ENCODE data around the gene SPATA6L.

DNA sequence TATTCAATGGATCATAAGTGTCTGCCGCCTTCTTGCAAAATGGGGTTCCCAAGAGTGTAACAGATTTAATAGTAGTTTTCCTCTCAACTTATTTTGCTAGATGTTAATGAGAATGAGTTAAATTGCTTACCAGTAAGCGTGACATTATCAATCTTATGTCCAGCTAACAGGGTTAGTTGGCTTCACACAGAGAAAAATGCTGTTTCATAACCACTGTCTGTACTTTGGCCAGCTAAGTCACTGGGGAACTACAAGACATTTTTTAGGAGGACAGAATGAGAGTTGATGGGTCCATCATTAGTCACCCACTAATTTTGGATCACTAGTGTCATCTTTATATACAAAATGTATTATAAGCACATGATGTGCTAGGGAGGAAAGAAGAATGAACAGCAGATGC is 14.5 kb upstream of the SPATA6L start:
- TF ChIP-seq CTCF (IDR thresholded peaks at IDR 0.05 in 2 of 3, conservative IDR thresholded peaks at IDR 0.05 in 1 of 3; ENCODE audit: borderline replicate concordance in 1 of 3, insufficient read depth in 1 of 3, low read depth in 2 of 3, low read length in 2 of 3) (no peak), FOSL1 (IDR thresholded peaks at IDR 0.05; ENCODE audit: low read depth) (no peak), POLR2A (IDR thresholded peaks at IDR 0.05; ENCODE audit: borderline replicate concordance, extremely low read depth, insufficient read depth, insufficient read length) (no peak), EZH2phosphoT487 (IDR thresholded peaks at IDR 0.05; ENCODE audit: borderline replicate concordance) (no peak), ZNF274 (IDR thresholded peaks at IDR 0.05; ENCODE audit: low read depth, low read length) (no peak), TCF7L2 (IDR thresholded peaks at IDR 0.05; ENCODE audit: borderline replicate concordance, extremely low read depth, insufficient read depth, insufficient read length) (no peak), EZH2 (IDR thresholded peaks at IDR 0.05) (no peak), RAD21 (IDR thresholded peaks at IDR 0.05; ENCODE audit: low read depth) (no peak)
- TF ChIP-seq, protein P1, sequence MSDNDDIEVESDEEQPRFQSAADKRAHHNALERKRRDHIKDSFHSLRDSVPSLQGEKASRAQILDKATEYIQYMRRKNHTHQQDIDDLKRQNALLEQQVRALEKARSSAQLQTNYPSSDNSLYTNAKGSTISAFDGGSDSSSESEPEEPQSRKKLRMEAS (IDR thresholded peaks at IDR 0.05): no peak

Measured in HCT116 (cell line).